ENCODE results near the gene NPHS1.

Gene NPHS1

DNA sequence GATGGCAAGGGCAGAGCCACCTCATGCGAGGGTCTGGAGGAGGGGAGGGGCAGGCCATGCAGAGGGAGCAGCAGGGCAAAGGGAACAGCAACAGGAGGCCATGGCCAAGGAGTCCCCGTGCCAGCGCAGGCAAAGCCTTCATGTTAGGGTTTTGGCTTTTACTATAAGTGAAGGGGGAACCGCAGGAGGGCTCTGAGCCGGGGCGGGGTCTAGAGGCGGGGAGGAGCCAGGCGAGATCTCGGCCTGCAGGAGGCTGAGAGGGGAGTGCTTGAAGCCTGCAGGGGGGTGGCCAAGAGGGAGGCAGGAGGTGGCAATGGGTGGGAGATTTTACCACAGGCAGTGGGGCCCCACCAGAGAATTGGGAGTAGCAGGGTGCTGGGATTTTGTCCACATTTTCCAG lies 70.7 kb downstream of the NPHS1 start:
- no peaks in the 10 kb centered on the region for H3K27me3 ChIP-seq (replicated peaks)
- in situ Hi-C loops (cut with HindIII; ENCODE audit: low pct_ligation_motif_present, low sequenced_read_pairs) = no loop called here
- no peak overlapping the region for H3K27ac ChIP-seq
- no peaks in the 10 kb centered on the region for H3K36me3 ChIP-seq (replicated peaks)
- no peak for DNase-seq
- no peak overlapping the region for H3K4me3 ChIP-seq (ENCODE audit: low read depth, low read length)
- TF ChIP-seq, protein P1, sequence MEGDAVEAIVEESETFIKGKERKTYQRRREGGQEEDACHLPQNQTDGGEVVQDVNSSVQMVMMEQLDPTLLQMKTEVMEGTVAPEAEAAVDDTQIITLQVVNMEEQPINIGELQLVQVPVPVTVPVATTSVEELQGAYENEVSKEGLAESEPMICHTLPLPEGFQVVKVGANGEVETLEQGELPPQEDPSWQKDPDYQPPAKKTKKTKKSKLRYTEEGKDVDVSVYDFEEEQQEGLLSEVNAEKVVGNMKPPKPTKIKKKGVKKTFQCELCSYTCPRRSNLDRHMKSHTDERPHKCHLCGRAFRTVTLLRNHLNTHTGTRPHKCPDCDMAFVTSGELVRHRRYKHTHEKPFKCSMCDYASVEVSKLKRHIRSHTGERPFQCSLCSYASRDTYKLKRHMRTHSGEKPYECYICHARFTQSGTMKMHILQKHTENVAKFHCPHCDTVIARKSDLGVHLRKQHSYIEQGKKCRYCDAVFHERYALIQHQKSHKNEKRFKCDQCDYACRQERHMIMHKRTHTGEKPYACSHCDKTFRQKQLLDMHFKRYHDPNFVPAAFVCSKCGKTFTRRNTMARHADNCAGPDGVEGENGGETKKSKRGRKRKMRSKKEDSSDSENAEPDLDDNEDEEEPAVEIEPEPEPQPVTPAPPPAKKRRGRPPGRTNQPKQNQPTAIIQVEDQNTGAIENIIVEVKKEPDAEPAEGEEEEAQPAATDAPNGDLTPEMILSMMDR (IDR thresholded peaks at IDR 0.05; ENCODE audit: low read depth, low read length, missing control alignments) = no peak

DNA sequence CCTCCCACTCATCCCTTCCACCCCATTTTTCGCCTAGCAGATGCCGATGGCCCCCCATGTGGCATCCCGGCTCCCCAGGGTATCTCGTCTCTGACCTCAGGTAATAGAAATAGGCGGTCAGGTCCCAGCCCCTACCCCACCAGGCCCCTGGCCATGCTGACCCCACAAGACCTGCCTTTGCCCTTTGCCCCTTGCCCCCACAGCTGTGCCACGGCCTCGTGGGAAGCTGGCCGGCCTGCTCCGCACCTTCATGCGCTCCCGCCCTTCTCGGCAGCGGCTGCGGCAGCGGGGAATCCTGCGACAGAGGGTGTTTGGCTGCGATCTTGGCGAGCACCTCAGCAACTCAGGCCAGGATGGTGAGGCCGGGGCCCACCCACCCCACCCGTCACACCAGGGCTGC lies 71.6 kb downstream of the NPHS1 start:
- TF ChIP-seq, protein P1 (IDR thresholded peaks at IDR 0.05; ENCODE audit: low read depth, low read length, missing control alignments) = no peak
- no peak overlapping the region for H3K27ac ChIP-seq
- no peaks in the 10 kb centered on the region for H3K36me3 ChIP-seq (replicated peaks)
- no peaks in the 10 kb centered on the region for H3K27me3 ChIP-seq (replicated peaks)
- in situ Hi-C loops (cut with HindIII; ENCODE audit: low pct_ligation_motif_present, low sequenced_read_pairs) = no loop called here
- DNase-seq = no peak
- no peak overlapping the region for H3K4me3 ChIP-seq (ENCODE audit: low read depth, low read length)

DNA sequence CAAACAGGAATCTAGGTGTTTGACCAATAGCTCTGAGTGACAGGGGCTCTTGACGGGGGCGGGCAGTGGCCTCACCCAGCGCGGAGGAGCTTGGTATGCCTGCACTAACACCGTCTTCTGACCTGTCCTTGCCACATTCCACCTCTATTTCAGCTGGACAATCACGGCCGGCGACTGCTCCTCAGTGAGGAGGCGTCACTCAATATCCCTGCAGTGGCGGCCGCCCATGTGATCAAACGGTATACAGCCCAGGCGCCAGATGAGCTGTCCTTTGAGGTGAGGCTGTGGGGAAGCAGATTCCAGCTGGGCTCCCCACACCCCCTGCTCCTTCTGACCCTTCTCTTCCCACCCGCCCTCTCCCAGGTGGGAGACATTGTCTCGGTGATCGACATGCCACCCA lies 72.2 kb downstream of the NPHS1 start:
- TF ChIP-seq, protein P1 (IDR thresholded peaks at IDR 0.05; ENCODE audit: low read depth, low read length, missing control alignments) = no peak
- Histone ChIP-seq H3K27ac (no peak overlapping the region), H3K4me3 (ENCODE audit: low read depth, low read length) (no peak overlapping the region), H3K27me3 (replicated peaks) (no peaks in the 10 kb centered on the region), H3K36me3 (replicated peaks) (no peaks in the 10 kb centered on the region)
- DNase-seq = no peak
- in situ Hi-C loops (cut with HindIII; ENCODE audit: low pct_ligation_motif_present, low sequenced_read_pairs) = no loop called here

DNA sequence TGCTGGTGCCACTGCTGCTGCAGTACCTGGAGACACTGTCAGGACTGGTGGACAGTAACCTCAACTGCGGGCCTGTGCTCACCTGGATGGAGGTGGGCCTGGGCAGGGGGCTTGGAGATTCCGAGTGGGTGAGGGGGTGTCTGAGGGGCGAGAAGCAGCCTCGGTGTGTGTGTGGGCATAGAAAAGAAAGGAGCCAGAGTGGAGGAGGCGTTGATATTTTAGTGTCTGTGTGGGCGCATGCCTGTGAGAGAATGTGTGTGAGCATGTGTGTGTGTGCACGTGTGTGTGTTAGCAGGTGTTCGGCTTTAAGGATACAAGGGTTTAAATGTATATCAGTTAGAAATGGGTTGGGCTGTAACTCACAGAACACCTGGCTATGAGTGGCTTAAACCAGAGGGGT lies 73.3 kb downstream of the NPHS1 start:
- in situ Hi-C loops (cut with HindIII; ENCODE audit: low pct_ligation_motif_present, low sequenced_read_pairs) = no loop called here

DNA sequence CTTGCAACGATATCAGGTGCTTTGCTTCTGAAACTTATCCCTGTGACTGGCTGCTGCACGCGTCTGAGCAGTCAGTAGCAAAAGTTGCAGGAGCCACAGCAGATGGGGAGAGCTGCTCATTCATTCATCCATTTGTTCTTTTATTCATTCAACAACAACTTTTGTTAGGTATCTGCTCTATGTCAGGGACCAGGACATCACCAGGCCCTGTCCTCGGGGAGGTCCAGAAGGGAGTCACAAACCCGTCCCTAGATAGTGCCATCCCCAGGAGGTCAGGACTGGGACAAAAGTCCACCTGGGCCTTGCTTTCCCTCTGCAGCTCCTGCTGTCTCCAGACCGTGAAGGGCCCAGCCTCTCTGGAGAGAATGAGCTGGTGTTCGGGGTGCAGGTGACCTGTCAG lies 74.3 kb downstream of the NPHS1 start:
- no peaks in the 10 kb centered on the region for H3K36me3 ChIP-seq (replicated peaks)
- in situ Hi-C loops (cut with HindIII; ENCODE audit: low pct_ligation_motif_present, low sequenced_read_pairs) = no loop called here
- TF ChIP-seq, protein P1 (IDR thresholded peaks at IDR 0.05; ENCODE audit: low read depth, low read length, missing control alignments) = no peak
- no peaks in the 10 kb centered on the region for H3K27me3 ChIP-seq (replicated peaks)
- DNase-seq = no peak
- no peak overlapping the region for H3K27ac ChIP-seq
- H3K4me3 ChIP-seq (ENCODE audit: low read depth, low read length) = no peak overlapping the region

More for the DNA sequence above, 73.3 kb downstream of the NPHS1 start:
- no peaks in the 10 kb centered on the region for H3K27me3 ChIP-seq (replicated peaks)
- H3K36me3 ChIP-seq (replicated peaks) = no peaks in the 10 kb centered on the region
- DNase-seq = no peak
- no peak overlapping the region for H3K27ac ChIP-seq
- no peak overlapping the region for H3K4me3 ChIP-seq (ENCODE audit: low read depth, low read length)
- TF ChIP-seq, protein P1 (IDR thresholded peaks at IDR 0.05; ENCODE audit: low read depth, low read length, missing control alignments) = no peak

DNA sequence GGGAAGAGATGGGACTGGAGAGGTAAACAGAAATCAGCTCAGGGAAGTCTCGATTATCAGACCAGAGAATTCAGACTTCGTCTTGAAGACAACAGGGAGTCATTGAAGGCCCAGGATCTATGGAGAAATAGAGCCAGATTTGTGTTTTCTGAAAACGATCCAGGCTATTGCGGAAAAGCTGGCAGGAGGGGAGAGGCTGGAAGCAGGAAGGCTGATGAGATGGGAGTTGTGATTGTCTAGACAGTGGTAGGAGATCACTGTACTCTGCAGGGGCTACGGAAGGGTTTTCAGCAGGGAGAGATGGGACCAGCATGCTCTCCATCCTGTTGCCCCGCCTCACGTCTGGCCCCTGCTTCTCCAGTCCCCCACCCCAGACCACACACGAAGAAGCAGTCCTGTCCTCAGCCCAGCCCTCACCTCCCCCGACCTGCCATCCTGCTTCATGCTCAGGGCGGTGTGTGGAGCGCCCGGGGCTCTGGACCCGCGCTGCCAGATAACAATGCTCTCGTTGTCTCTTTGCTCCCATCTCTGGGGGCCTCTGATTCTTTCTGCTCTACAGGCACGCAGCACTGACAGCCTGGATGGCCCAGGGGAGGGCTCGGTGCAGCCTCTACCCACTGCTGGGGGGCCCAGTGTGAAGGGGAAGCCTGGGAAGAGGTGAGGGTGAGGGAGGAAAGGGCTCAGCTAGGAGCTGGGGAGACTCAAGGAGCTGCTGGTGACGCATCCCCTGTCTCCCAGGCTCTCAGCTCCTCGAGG lies 75.0 kb downstream of the NPHS1 start:
- TF ChIP-seq, protein P1 (IDR thresholded peaks at IDR 0.05; ENCODE audit: low read depth, low read length, missing control alignments) = no peak
- in situ Hi-C loops (cut with HindIII; ENCODE audit: low pct_ligation_motif_present, low sequenced_read_pairs) = no loop called here
- H3K4me3 ChIP-seq (ENCODE audit: low read depth, low read length) = no peak overlapping the region
- DNase-seq = no peak
- H3K27me3 ChIP-seq (replicated peaks) = no peaks in the 10 kb centered on the region
- no peaks in the 10 kb centered on the region for H3K36me3 ChIP-seq (replicated peaks)
- H3K27ac ChIP-seq = no peak overlapping the region
